GM18526 (cell line): ENCODE results near the gene UBR2.

Source experiments
- POLR2A ChIP-seq: IDR thresholded peaks from 3 replicates; pipeline ENCODE4 v1.6.1; 2011; ENCODE audit not compliant: insufficient read length; ENCODE audit errors: extremely low read depth

Gene UBR2

GRCh38 chr6:42545226-42545773, 18.5 kb upstream of the UBR2 start:
- TF ChIP-seq POLR2A, result no peak

- TF ChIP-seq POLR2A, result peak; percentile 9
Observed at GRCh38 chr6:42547407-42548329, 16.2 kb upstream of the UBR2 start.

- TF ChIP-seq POLR2A, result no peak
Observed at GRCh38 chr6:42550277-42550676, 13.6 kb upstream of the UBR2 start.

GRCh38 chr6:42551217-42551616, 12.6 kb upstream of the UBR2 start:
- TF ChIP-seq POLR2A, result no peak

GRCh38 chr6:42552380-42552779, 11.4 kb upstream of the UBR2 start:
- TF ChIP-seq POLR2A, result no peak

GRCh38 chr6:42555477-42556457, 8.1 kb upstream of the UBR2 start:
- no peak for TF ChIP-seq POLR2A

- no peak for TF ChIP-seq POLR2A
Observed at GRCh38 chr6:42556462-42556861, 7.4 kb upstream of the UBR2 start.

- TF ChIP-seq POLR2A, result no peak
Observed at GRCh38 chr6:42561986-42562385, 1.8 kb upstream of the UBR2 start.

- TF ChIP-seq POLR2A, result no peak
Observed at GRCh38 chr6:42562788-42563405, 932 bp upstream of the UBR2 start.

- no peak for TF ChIP-seq POLR2A
Observed at GRCh38 chr6:42564506-42564825, 637 bp downstream of the UBR2 start.

- no peak for TF ChIP-seq POLR2A
Observed at GRCh38 chr6:42565823-42566613, 2.2 kb downstream of the UBR2 start.

GRCh38 chr6:42566614-42567208, 2.9 kb downstream of the UBR2 start:
- TF ChIP-seq POLR2A, result no peak

GRCh38 chr6:42569102-42570028, 5.5 kb downstream of the UBR2 start:
- no peak for TF ChIP-seq POLR2A
